ENCODE results near the gene KCNT2. TPM values are rescaled to one million over a fixed set of nuclear protein-coding genes. Genes with fewer than 3 reads are reported as not detected.

The KCNT2 gene
- total RNA-seq, 4 donors from 2014 or later = 6.5 to 25.1 (median 10.0) TPM

- H3K4me3 ChIP-seq = no peak overlapping the region
- H3K27ac ChIP-seq = no peak overlapping the region
- H3K4me1 ChIP-seq = peaks cover 0 to 5% (median 0%) of the 10 kb centered on the region in 3 donors
- no peaks in the 10 kb centered on the region for H3K9me3 ChIP-seq
- H3K36me3 ChIP-seq = no peaks in the 10 kb centered on the region
- TF ChIP-seq CTCF (IDR thresholded peaks at IDR 0.05) (no peak), POLR2AphosphoS5 (IDR thresholded peaks at IDR 0.05) (no peak), POLR2A (IDR thresholded peaks at IDR 0.05) (no peak), EP300 (IDR thresholded peaks at IDR 0.05) (no peak)
- no peak for ATAC-seq
- no peaks in the 10 kb centered on the region for H3K27me3 ChIP-seq
These were observed 175.2 kb downstream of the KCNT2 start for GRCh38 chr1:196433000-196433399.

GRCh38 chr1:196427976-196428734 lies 180.1 kb downstream of the KCNT2 start:
- H3K27me3 ChIP-seq = no peaks in the 10 kb centered on the region
- H3K4me3 ChIP-seq = no peak overlapping the region
- no peaks in the 10 kb centered on the region for H3K36me3 ChIP-seq
- H3K27ac ChIP-seq = no peak overlapping the region
- H3K4me1 ChIP-seq = peaks cover 0 to 5% (median 0%) of the 10 kb centered on the region in 3 donors
- no peak for ATAC-seq
- H3K9me3 ChIP-seq = no peaks in the 10 kb centered on the region
- TF ChIP-seq CTCF (IDR thresholded peaks at IDR 0.05) (no peak), EP300 (IDR thresholded peaks at IDR 0.05) (no peak), POLR2A (IDR thresholded peaks at IDR 0.05) (no peak), POLR2AphosphoS5 (IDR thresholded peaks at IDR 0.05) (no peak)
- WGBS, 2 donors (ENCODE audit: low coverage in 1 of 2) = 68 to 74% methylated on average over 5 of the region's 5 CpGs

GRCh38 chr1:196425513-196425912 lies 182.7 kb downstream of the KCNT2 start:
- no peak for TF ChIP-seq EP300 (IDR thresholded peaks at IDR 0.05)
- no peak for TF ChIP-seq CTCF (IDR thresholded peaks at IDR 0.05)
- no peak for TF ChIP-seq POLR2A (IDR thresholded peaks at IDR 0.05)
- TF ChIP-seq POLR2AphosphoS5 (IDR thresholded peaks at IDR 0.05) = no peak
- H3K9me3 ChIP-seq = no peaks in the 10 kb centered on the region
- peaks cover 0 to 7% (median 0%) of the 10 kb centered on the region in 3 donors for H3K4me1 ChIP-seq
- WGBS, 2 donors (ENCODE audit: low coverage in 1 of 2) = 79 to 80% methylated on average over 1 of the region's 1 CpG
- ATAC-seq = no peak
- no peak overlapping the region for H3K4me3 ChIP-seq
- H3K27ac ChIP-seq = no peak overlapping the region
- H3K36me3 ChIP-seq = no peaks in the 10 kb centered on the region
- no peaks in the 10 kb centered on the region for H3K27me3 ChIP-seq

- H3K27ac ChIP-seq = no peak overlapping the region
These were observed 184.6 kb downstream of the KCNT2 start for GRCh38 chr1:196423612-196424011.

More at GRCh38 chr1:196423612-196424011, 184.6 kb downstream of the KCNT2 start:
- Histone ChIP-seq H3K4me1 (peaks cover 0 to 7% (median 0%) of the 10 kb centered on the region in 3 donors), H3K36me3 (no peaks in the 10 kb centered on the region), H3K9me3 (no peaks in the 10 kb centered on the region), H3K27me3 (no peaks in the 10 kb centered on the region), H3K4me3 (no peak overlapping the region)
- TF ChIP-seq EP300 (IDR thresholded peaks at IDR 0.05) (no peak), POLR2A (IDR thresholded peaks at IDR 0.05) (no peak), CTCF (IDR thresholded peaks at IDR 0.05) (no peak), POLR2AphosphoS5 (IDR thresholded peaks at IDR 0.05) (no peak)
- ATAC-seq = no peak

All from gastroesophageal sphincter (tissue), 4 donors.